Smooth muscle cell (in vitro differentiated cells): ENCODE data around the gene MOB3B. TPM values are rescaled to one million over a fixed set of nuclear protein-coding genes. Genes with fewer than 3 reads are reported as not detected.

ENCODE experiments used
- DNase-seq: peaks from one replicate; lab custom pipeline; 2025; ENCODE audit not compliant: unreplicated experiment; lab: John Stamatoyannopoulos, UW
- H2AFZ ChIP-seq: fragments of 200-600 bp; sonication (generic); 2 replicates; pipeline ENCODE4 v1.6.0; 2016; ENCODE audit warnings: antibody characterized with exemption, low read depth, mild to moderate bottlenecking
- H3F3A ChIP-seq: fragments of 200-600 bp; sonication (generic); 2 replicates; pipeline ENCODE4 v1.6.0; 2017; ENCODE audit warnings: antibody characterized with exemption, low read depth
- H3K27ac ChIP-seq: fragments of 200-600 bp; sonication (generic); 2 replicates; pipeline ENCODE4 v1.5.1; 2016; ENCODE audit warnings: low read depth, mild to moderate bottlenecking
- H3K27me3 ChIP-seq: fragments of 200-600 bp; sonication (generic); 2 replicates; pipeline ENCODE4 v1.6.1; 2016; ENCODE audit warnings: low read depth, mild to moderate bottlenecking
- H3K36me3 ChIP-seq: fragments of 200-600 bp; sonication (generic); 2 replicates; pipeline ENCODE4 v1.5.1; 2016; ENCODE audit warnings: low read depth
- H3K4me1 ChIP-seq: fragments of 200-600 bp; sonication (generic); 2 replicates; pipeline ENCODE4 v1.5.1; 2016; ENCODE audit warnings: low read depth
- H3K4me2 ChIP-seq: fragments of 200-600 bp; sonication (generic); 2 replicates; pipeline ENCODE4 v1.6.0; 2016; ENCODE audit warnings: mild to moderate bottlenecking
- H3K4me3 ChIP-seq: fragments of 200-600 bp; sonication (generic); 2 replicates; pipeline ENCODE4 v1.5.1; 2016; ENCODE audit warnings: mild to moderate bottlenecking
- H3K79me2 ChIP-seq: fragments of 200-600 bp; sonication (generic); 2 replicates; pipeline ENCODE4 v1.6.0; 2016; ENCODE audit warnings: low read depth, mild to moderate bottlenecking
- H3K9ac ChIP-seq: fragments of 200-600 bp; sonication (generic); 2 replicates; pipeline ENCODE4 v1.6.0; 2016; ENCODE audit warnings: low read depth
- H3K9me3 ChIP-seq: fragments of 200-600 bp; sonication (generic); replicated peaks from 2 replicates; pipeline ENCODE4 v1.5.1; 2016; ENCODE audit warnings: low read depth
- H4K20me1 ChIP-seq: fragments of 200-600 bp; sonication (generic); 2 replicates; pipeline ENCODE4 v1.6.0; 2016; ENCODE audit warnings: low read depth
- CTCF ChIP-seq: fragments of 200-600 bp; sonication (generic); IDR thresholded peaks from 2 replicates; pipeline ENCODE4 v1.5.1; 2017; ENCODE audit warnings: borderline replicate concordance, mild to moderate bottlenecking, antibody characterized with exemption; ENCODE audit not compliant: insufficient read depth, poor library complexity, severe bottlenecking
- WGBS: methylation state at CpG from one replicate; pipeline ENCODE4 v1.1.7; 2016; ENCODE audit warnings: low lambda C conversion rate; 5-methylcytosine and 5-hydroxymethylcytosine counted together
- polyA plus RNA-seq: library from polyadenylated mRNA; unstranded; fragments of >200 nt; fragmentation: Nextera tagmentation; extraction: Ambion mirVana; gene quantifications from 2 replicates; pipeline ENCODE4 v1.2.1, GENCODE V29; 2016
- total RNA-seq: library from RNA; depleted of rRNA; stranded (reverse); fragments of >200 nt; gene quantifications from 2 replicates; pipeline ENCODE4 v1.2.3, GENCODE V29; 2014

The MOB3B gene
- total and polyA plus RNA-seq, 2 experiments from 2014 or later = 1.7 to 5.8 TPM

GRCh38 chr9:27473111-27473529 lies 56.5 kb downstream of the MOB3B start:
- H2AFZ ChIP-seq = no peak overlapping the region
- H3K4me1 ChIP-seq = peaks cover 12% of the 10 kb centered on the region
- H3K36me3 ChIP-seq = no peaks in the 10 kb centered on the region
- H3K79me2 ChIP-seq = no peaks in the 10 kb centered on the region
- H3K27ac ChIP-seq = no peak overlapping the region
- no peaks in the 10 kb centered on the region for H3K9me3 ChIP-seq
- DNase-seq = no peak
- TF ChIP-seq CTCF = no peak
- H3F3A ChIP-seq = no peaks in the 10 kb centered on the region
- H3K4me2 ChIP-seq = no peak overlapping the region
- 68% methylated on average over 7 of the region's 7 CpGs for WGBS
- no peak overlapping the region for H3K9ac ChIP-seq
- no peaks in the 10 kb centered on the region for H3K27me3 ChIP-seq
- H4K20me1 ChIP-seq = no peaks in the 10 kb centered on the region
- no peak overlapping the region for H3K4me3 ChIP-seq

- H3K4me2 ChIP-seq = no peak overlapping the region
- H3F3A ChIP-seq = no peaks in the 10 kb centered on the region
- H2AFZ ChIP-seq = no peak overlapping the region
- H3K4me1 ChIP-seq = peaks cover 12% of the 10 kb centered on the region
- no peak overlapping the region for H3K4me3 ChIP-seq
- DNase-seq = no peak
- H3K27me3 ChIP-seq = no peaks in the 10 kb centered on the region
- no peaks in the 10 kb centered on the region for H3K36me3 ChIP-seq
- H4K20me1 ChIP-seq = no peaks in the 10 kb centered on the region
- H3K27ac ChIP-seq = no peak overlapping the region
- no peak for TF ChIP-seq CTCF
- no peak overlapping the region for H3K9ac ChIP-seq
- no peaks in the 10 kb centered on the region for H3K79me2 ChIP-seq
- no peaks in the 10 kb centered on the region for H3K9me3 ChIP-seq
- WGBS = 98% methylated on average over 5 of the region's 5 CpGs
Observed at GRCh38 chr9:27472195-27472594, 57.4 kb downstream of the MOB3B start.

GRCh38 chr9:27471789-27472188 lies 57.8 kb downstream of the MOB3B start:
- Histone ChIP-seq H3K4me1 (peaks cover 12% of the 10 kb centered on the region), H3K27me3 (no peaks in the 10 kb centered on the region), H3K9ac (no peak overlapping the region), H3K36me3 (no peaks in the 10 kb centered on the region), H4K20me1 (no peaks in the 10 kb centered on the region), H3K79me2 (no peaks in the 10 kb centered on the region), H3K4me2 (no peak overlapping the region), H3K4me3 (no peak overlapping the region), H3K9me3 (no peaks in the 10 kb centered on the region), H3F3A (no peaks in the 10 kb centered on the region), H3K27ac (no peak overlapping the region), H2AFZ (no peak overlapping the region)
- 88% methylated on average over 3 of the region's 3 CpGs for WGBS
- DNase-seq = no peak
- no peak for TF ChIP-seq CTCF

GRCh38 chr9:27471366-27471765 lies 58.2 kb downstream of the MOB3B start:
- no peak overlapping the region for H3K4me2 ChIP-seq
- H3K4me1 ChIP-seq = peaks cover 12% of the 10 kb centered on the region
- no peaks in the 10 kb centered on the region for H3F3A ChIP-seq
- no peak for TF ChIP-seq CTCF
- no peak overlapping the region for H3K4me3 ChIP-seq
- no peaks in the 10 kb centered on the region for H3K9me3 ChIP-seq
- no peak overlapping the region for H3K27ac ChIP-seq
- 95% methylated on average over 5 of the region's 5 CpGs for WGBS
- no peak overlapping the region for H3K9ac ChIP-seq
- H3K79me2 ChIP-seq = no peaks in the 10 kb centered on the region
- DNase-seq = no peak
- no peaks in the 10 kb centered on the region for H3K27me3 ChIP-seq
- H2AFZ ChIP-seq = no peak overlapping the region
- H3K36me3 ChIP-seq = no peaks in the 10 kb centered on the region
- H4K20me1 ChIP-seq = no peaks in the 10 kb centered on the region
